ENCODE data around the gene SNRNP70.

SNRNP70 gene

GRCh38 chr19:49148784-49149651 is 63.8 kb downstream of the SNRNP70 start:
- peak; percentile 41 for DNase-seq (ENCODE audit: low read depth)

- no peak for DNase-seq (ENCODE audit: low read depth)
Measured at GRCh38 chr19:49149652-49150105, 64.4 kb downstream of the SNRNP70 start.

DNA sequence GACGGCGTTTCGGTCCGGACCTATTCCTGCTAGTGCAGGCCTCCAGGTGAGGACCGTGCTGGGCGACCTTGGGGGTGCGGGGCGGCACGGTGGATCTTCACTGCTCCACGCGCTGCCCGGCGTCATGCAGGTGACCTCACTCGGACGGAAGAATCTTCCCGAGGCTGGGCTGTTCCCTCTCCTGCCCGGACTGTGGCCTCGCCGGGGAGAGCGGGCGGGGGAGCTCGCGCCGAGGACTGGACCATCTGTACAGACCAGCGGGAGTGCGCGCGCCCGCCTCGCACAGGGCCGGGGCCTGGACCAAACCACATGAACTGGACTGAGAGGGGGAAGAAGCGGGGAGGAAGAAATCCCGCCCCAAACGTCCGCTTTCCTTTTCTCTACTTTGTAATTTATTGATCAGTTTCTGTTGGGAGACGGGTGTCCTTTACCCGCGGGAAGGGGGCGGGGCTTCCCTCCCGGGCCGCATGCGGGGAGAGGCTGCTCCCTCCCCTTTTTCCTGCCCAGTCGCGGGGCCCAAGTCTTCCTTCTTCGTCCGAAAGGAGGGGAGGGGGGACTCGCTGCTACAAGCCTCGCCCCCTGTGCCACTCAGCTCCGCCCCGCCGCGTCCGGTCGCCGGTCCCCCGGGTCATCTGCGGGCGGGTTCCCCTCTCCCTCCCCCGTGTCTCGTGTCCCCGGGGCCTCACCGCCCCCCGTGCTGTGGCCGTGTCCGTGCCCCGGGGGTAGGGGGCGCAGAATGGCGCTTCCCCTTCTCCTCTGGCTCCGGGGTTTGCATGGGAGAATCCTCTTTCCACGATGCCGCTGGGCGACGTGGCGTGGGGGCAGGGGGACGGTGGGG is 65.1 kb downstream of the SNRNP70 start:
- DNase-seq (ENCODE audit: low read depth) = no peak

DNA sequence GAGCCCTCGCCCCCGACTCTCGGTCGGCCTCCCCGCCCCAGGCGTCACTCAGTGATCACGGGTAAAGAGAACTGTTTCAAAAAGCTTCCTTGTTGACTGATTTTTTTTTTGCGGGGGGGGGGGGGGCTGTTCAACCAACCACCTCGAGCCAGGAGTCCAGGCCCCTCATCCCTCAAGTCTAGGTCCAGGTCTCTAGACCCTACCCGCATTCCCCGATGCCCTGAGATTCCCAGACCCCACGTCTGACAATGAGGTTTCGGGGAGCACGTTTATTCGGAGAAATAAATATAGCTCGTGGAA is 65.6 kb downstream of the SNRNP70 start:
- no peak for DNase-seq (ENCODE audit: low read depth)

- no peak for DNase-seq (ENCODE audit: low read depth)
Measured at GRCh38 chr19:49151267-49152118, 66.2 kb downstream of the SNRNP70 start.

DNA sequence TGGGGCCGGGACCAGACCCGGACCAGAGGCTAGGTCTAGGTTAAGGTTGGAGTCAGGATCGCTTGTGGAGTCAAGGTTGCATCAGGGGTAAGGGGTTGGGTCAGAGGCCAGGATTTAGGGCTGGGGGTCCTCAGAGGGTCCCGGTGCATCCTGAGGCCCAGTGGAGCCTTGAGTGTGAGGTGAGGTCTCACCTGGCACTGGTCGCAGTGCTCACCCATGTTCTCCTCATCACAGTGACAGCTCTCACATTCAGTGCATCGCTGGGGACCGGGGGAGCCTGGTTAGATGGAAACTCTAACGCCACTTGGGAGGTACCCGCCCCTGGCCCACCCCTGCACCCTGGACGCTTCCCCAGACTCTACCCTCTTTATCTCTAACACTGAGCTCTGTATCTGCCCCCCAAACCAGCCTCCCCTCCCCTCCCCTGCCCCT is 66.9 kb downstream of the SNRNP70 start:
- no peak for DNase-seq (ENCODE audit: low read depth)

DNA sequence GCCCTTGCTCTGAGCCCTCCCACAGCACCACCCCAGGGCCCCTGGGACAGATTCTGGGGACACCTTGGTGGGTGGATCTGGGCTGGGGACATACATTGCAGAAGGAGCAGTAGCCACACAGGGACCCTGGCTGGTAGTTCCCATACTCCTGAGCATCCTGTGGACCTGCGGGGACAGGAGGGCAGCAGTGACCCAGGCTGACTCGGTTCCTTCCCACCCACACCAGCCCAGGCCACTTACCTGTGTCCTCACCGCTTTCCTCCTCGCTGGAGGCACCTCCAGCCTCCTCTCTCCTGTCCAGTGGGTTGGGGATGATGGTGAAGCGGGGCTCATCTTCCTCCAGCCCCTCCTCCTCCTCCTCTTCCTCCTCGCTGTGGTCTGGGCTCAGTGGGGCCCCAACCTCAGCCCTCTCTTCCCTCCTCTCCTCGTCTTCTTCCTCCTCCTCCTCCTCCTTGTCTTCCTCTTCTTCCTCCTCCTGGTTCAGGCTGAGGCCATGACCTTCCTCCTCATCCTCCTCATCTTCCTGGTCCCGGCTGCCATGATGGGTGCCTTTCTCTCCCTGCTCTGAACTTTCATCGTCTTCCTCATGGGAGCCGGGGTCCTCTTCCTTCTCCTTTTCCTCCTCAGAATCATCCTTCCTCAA is 68.0 kb downstream of the SNRNP70 start:
- DNase-seq (ENCODE audit: low read depth) = no peak

DNA sequence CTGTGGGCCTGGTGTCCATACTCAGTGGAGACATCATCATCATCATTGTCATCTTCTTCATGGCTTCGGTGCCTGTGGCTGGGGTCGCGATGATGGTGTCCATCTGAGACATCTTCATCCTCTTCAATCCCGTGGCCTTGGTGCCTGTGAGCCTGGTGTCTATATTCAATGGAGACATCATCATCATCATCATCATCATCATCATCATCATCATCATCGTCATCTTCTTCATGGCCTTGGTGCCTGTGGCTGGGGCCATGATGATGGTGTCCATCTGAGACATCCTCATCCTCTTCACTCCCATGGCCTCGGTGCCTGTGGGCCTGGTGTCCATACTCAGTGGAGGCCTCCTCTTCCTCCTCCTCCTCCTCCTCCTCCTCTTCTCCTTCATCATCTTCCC is 69.0 kb downstream of the SNRNP70 start:
- no peak for DNase-seq (ENCODE audit: low read depth)

DNA sequence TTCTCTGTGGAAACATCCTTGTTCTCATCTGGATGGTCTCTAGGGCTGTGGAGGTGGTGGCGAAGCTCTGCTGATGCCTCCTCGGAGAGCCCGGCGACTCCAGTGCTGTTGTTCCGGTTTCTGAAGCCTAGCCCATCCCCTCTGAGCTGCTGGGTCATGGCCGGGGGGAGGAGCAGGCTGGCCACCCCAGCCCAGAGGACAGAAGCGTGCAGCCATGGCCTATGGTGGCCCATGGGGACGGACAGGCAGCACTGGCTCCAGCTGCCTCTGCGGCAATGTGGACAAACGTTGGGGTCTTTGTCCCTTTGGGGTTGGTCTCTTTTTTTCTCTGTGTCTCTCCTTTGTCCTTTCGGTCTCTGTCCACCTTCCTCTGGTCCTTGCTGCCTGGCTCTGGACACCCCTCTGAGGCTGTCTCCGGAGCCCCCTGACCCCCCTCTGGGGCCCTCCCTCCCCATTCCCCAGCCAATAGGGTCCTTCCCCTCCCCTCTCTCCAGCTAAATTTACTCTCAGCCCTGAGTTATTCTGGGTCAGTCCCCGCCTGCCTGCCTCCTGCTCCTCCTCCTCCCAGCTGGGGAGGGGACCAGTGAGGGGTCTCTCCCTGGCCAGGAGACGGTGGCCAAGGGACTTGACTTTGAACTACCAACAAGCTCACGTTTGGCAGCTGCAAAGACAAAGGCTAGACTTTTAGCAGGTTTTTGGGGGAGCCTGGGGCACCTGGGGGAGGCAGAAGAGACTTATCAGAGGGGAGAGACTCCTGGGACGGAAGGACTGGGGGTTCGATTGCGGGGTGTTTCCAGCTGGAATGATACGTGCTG is 70.0 kb downstream of the SNRNP70 start, which contains the start of gene HRC:
Gene HRC, minus strand, starts transcription at position 392 of the 815 bp plus-strand sequence. Its CDS starts 159 bp downstream, at position 233.
- no peak for DNase-seq (ENCODE audit: low read depth)

GRCh38 chr19:49155820-49156346 is 70.6 kb downstream of the SNRNP70 start:
- no peak for DNase-seq (ENCODE audit: low read depth)

DNA sequence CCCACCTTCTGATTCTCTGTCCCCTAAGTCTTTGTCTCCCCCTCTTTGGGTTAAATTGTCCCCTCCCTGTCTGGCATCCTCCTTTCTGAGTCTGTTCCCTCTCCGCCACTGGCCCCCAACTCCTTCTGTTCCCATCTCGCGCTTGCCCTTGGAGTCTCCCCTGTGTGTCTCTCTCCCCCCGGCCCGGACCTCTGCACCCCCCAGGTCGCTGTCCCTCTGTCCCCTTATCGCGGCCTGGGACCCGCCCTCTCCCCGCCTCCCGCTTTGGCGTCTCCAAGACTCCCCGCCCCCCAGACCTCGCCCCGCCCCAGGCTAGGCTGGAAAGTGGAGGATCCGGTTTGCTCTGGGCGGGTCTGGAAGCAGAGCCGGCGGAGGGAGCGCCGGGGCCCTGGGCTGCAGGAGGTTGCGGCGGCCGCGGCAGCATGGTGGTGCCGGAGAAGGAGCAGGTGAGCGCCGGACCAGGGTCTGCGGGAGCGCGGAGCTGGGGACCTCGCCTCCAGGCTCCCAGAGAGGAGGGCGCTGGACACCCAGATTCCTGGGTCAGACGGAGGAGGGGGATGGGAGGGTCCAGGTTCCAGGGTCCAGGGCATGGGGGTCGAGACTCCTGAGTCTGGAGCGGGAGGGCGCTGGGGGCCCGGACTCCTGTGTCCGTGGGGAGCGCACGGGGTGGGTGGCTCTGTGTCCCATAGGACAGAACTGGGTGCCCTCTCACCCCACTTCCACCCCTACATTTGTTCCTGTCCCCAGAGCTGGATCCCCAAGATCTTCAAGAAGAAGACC is 72.4 kb downstream of the SNRNP70 start, which contains the start of gene TRPM4:
Gene TRPM4, plus strand, starts transcription at position 348 of the 780 bp plus-strand sequence. Its CDS starts 75 bp downstream, at position 423.
- no peak for DNase-seq (ENCODE audit: low read depth)
